CD4-positive, alpha-beta T cell treated with Interleukin-2 at 100 ng/mL for 4 hours (primary cell): ENCODE measurements around the gene LYRM9.
A peak's percentile ranks its signal among the peaks of the same experiment; 100 is the strongest.
"Not testable (repeated sequence)": the region's sequence is repeated elsewhere in the genome, so short reads cannot be mapped to it uniquely, and the experiment has no call there.

Experiments used
- DNase-seq: peaks from one replicate; pipeline ENCODE4 v3.0.0-alpha.2; 2020; ENCODE audit warnings: low spot score

The LYRM9 gene

GRCh38 chr17:27873746-27874145 is 19.4 kb downstream of the LYRM9 start:
- DNase-seq, result no peak

GRCh38 chr17:27873211-27873610 is 20.0 kb downstream of the LYRM9 start:
- DNase-seq, result no peak

GRCh38 chr17:27872776-27873175 is 20.4 kb downstream of the LYRM9 start:
- no peak for DNase-seq

DNA sequence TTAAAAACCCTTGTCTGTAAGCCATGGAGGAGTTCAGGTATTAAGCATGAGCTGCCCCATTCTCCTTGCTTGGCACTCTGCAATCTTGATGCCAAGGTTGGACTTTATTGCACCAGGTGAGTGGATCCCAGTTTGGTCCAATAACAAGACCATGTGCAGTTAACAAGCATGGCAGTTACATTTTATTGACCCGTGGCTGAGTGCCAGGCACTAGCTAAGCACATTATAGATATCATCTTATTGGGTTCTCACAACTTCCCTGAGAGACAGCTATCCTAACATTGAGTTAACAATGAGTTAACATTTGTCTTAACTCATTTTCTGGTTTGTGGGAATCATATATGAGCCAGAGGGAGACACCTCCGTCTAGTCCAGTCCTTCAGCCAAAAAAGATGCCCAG is 21.8 kb downstream of the LYRM9 start:
- DNase-seq, result no peak

- no peak for DNase-seq
Measured at GRCh38 chr17:27870345-27870744, 22.8 kb downstream of the LYRM9 start.

GRCh38 chr17:27868565-27868964 is 24.6 kb downstream of the LYRM9 start:
- DNase-seq, result no peak

- no peak for DNase-seq
Measured at GRCh38 chr17:27862840-27863239, 30.3 kb downstream of the LYRM9 start.

- DNase-seq, result no peak
Measured at GRCh38 chr17:27862004-27862403, 31.2 kb downstream of the LYRM9 start.

GRCh38 chr17:27860971-27861664 is 32.0 kb downstream of the LYRM9 start:
- no peak for DNase-seq

DNA sequence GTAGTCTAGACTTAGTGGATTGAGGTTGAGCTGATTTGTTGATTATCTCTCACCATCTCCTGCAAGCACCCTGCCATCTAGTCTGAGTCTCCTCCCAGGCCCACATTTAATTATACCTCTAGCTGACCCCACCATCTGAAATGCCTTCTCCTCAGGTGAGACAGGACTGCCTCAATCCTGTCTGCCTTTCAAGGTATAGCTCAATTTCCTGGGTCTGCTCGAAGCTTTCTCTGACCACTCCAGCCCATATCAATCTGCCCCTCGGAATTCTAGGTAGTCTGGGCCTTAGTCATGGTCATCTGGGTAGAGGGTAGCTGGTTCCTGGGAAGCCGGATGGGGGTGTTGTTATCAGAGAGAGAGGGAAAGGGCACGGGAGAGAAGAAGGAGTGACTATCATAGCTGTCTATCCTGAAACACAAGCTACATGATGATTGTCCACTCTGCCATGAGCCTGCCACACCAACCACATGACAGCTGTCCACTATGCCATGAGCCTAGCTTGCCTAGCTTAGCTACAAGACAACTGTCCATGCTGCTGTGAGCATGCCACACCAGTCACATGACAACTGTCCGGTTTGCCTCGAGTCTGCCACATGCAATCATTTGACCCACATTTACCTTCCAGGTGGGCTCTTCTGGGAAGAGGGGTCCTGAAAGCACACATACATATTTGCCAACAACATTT is 34.4 kb downstream of the LYRM9 start:
- DNase-seq, result no peak

GRCh38 chr17:27856676-27857432 is 36.3 kb downstream of the LYRM9 start:
- DNase-seq, result no peak

DNA sequence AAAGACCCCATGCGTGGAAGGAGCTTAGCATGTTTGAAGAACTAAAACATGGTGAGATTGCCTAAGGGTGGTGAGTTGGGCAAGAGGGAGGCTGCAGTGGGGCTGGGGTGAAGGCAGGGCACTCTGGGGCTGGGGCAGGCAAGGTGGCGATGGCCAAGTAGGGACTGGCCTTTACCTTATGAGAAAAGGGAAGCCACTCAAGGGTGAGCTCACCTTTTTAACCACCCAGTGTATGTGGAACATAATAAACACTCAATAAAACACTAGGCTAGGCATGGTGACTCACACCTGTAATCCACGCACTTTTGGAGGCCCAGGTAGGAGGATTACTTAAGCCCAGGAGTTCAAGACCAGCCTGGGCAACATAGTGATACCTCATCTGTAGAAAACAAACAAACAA is 37.7 kb downstream of the LYRM9 start:
- DNase-seq, result no peak

- DNase-seq, result no peak
Measured at GRCh38 chr17:27854163-27854562, 39.0 kb downstream of the LYRM9 start.

DNA sequence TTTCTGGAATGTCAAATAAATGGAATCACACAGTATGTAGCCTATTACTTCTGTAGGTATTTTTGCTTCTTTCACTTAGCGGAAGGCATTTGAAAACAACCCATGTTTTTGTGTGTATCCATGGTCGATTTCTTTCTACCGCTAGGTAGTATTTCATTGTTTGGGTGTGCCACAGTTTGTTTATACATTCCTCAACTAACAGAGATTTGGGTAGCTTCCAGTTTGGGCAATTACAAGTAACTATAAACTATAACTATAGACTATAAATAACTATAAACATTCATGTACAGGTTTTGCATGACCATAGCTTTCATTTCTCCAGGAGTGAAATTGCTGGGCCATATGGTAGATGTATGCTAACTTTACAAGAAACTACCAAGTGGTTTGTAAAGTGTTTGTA is 40.1 kb downstream of the LYRM9 start:
- no peak for DNase-seq

DNA sequence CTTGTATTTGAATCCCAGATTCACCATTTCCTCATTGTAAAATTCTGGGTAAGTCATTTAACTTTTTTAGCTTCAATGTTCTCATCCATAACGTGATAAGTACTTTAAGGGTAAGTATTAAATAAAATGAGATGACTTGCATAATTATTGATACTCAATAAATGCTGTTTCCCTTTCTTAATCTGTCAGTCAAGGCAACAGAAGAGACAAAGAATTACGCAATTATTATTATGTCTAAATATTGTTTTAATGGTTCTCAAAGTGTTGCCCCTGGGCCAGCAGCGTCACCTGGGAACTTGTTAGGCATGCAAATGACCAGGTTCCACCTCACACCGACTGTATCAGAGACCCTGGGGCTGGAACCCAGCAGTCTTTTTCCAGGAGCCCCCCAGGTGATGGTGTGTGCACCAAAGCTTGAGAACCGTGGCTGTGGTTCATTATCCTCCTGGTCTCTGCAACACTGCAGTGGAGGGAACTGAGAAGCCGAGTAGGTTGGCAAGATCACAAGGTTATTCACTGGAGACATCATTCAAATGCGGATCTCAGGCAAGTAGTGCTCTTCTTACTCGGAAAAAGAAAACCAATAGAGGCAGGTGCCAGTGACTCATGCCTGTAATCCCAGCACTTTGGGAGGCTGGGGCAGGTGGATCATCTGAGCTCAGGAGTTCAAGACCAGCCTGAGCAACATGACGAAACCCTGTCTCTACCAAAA is 43.5 kb downstream of the LYRM9 start:
- no peak for DNase-seq

GRCh38 chr17:27848931-27849330 is 44.2 kb downstream of the LYRM9 start:
- DNase-seq, result no peak

DNA sequence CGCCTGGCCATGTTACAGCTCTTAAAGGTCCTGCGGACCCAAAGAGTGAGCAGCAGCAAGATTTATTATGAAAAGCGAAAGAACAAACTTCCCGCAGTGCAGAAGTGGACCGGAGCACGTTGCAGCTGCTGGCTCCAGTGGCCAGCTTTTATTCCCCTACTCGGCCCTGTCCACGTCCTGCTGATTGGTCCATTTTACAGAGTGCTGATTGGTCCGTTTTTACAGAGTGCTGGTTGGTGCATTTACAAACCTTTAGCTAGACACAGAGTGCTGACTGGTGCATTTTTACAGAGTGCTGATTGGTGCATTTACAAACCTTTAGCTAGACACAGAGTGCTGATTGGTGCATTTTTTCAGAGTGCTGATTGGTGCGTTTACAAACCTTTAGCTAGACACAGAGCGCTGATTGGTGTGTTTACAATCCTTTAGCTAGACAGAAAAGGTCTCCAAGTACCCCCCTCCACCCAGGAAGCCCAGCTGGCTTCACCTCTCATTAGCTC is 46.3 kb downstream of the LYRM9 start:
- not testable (repeated sequence) for DNase-seq

GRCh38 chr17:27846042-27846655 is 47.0 kb downstream of the LYRM9 start:
- peak; percentile 27 for DNase-seq

GRCh38 chr17:27845264-27846041 is 47.7 kb downstream of the LYRM9 start:
- DNase-seq, result no peak

GRCh38 chr17:27840688-27841087 is 52.5 kb downstream of the LYRM9 start:
- DNase-seq, result no peak

GRCh38 chr17:27840406-27840678 is 52.8 kb downstream of the LYRM9 start:
- not testable (repeated sequence) for DNase-seq
